NCI-H526 treated with DMSO at 0.1 percent for 48 hours (cell line): Measurements from ENCODE around the gene SLC15A3.
"Not testable (repeated sequence)": the region's sequence is repeated elsewhere in the genome, so short reads cannot be mapped to it uniquely, and the experiment has no call there.

Experiments used
- DNase-seq: peaks from one replicate; lab custom pipeline; 2025; lab: John Stamatoyannopoulos, UW

SLC15A3 gene

GRCh38 chr11:60974726-60975125 is 22.8 kb upstream of the SLC15A3 start:
- DNase-seq, result no peak

GRCh38 chr11:60974316-60974715 is 22.3 kb upstream of the SLC15A3 start:
- DNase-seq, result not testable (repeated sequence)

GRCh38 chr11:60973699-60974098 is 21.7 kb upstream of the SLC15A3 start:
- no peak for DNase-seq

DNA sequence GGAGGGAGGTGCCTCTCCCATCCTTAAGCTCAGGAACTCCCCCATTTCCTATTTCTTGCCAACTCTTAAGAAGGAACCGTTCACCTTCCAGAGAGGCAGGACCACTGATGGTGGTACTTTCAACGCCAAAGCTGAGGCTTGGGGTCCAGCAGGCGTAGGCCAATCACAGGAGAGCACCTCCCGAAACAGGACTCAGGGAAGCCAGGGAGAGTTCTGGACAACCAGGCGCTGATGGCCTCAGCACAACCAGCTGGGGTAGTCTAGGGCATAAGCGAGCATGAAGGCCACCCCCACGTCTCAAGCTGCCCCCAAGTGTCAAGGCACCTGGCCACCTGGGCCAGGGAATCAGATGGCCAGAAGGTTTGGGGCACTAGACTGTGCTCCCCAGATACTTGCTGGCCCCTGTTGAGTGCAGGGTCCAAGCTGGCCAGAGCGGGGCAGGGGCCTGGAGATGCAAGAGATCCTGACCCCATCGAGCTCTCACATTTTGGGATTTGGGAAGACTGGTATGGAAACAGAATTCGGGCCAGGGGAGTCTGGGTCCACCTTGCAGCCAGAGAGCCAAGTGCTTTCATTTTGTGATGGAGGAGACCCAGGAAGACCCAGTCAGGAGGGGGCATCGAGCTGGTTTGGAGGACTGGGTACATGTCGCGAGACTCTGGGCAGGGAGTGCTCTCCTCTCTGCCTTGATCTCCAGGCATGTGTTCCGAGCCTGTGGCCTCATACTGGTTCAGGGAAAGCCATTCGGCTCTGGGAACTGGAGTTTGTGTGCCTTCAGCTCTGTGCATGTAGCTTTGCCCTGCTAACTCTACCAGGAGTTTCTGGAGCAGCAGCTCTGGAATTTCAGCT is 20.4 kb upstream of the SLC15A3 start:
- DNase-seq, result no peak

DNA sequence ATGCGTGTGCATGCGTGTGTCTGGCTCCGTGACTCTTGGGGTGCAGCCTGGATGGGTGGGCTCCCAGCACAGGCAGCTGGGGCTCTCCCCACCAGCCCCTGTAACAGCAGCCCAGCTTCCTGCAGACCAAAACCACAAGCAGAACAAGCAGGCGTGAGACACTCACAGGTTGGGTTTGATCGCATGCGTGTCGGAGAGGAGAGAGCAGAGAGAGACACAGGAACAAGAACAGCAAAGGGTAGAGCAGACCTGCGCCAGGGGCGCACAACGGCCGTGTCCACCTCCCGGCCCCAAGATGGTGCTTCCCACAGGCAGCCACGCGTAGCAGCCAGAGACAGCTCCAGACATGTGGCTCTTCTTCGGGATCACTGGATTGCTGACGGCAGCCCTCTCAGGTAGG is 19.5 kb upstream of the SLC15A3 start, which contains the start of gene CD6:
Gene CD6 (plus strand): TSS at position 161 of the 400 bp plus-strand sequence. CDS start 186 bp downstream, at position 347.
- DNase-seq, result no peak

DNA sequence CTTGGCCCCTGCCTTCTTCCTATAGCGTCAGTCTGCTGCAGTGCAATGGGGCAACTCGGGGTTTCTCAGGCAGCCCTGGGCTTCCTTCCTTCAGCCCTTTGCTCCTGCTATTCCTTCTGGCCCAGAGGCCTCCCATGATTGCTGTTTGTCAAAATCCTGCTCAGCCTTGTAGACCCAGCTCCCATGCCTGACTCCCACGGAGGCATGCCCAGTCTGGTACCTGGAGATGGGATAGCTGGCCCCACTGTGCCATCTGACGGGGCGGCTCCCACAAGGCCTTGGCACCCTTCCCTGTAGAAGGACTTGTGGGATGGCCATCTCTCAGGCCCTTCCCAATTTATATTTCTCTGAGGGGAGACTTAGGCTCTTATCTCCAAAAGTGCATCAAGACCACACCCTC is 18.9 kb upstream of the SLC15A3 start:
- no peak for DNase-seq

DNA sequence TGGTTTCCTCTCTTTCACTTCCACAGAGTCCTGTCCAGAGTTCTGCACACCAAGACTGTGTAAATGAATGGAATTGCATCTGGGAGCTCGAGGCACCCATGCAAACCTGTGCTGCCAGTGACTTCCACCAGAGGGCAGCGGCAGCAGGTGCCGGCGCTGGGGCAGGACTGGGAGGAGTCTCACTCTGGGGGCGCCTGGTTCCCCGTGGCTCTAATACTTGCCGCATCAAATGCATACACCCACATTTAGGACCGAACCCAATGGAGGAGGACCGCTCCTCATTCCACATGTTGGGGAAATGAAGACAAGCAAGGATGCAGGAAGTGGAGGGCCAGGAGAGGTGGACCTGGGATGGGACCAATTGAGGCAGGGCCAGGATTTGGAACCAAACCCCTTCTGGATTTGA is 18.4 kb upstream of the SLC15A3 start:
- DNase-seq, result no peak

GRCh38 chr11:60968223-60968622 is 16.2 kb upstream of the SLC15A3 start:
- DNase-seq, result no peak

DNA sequence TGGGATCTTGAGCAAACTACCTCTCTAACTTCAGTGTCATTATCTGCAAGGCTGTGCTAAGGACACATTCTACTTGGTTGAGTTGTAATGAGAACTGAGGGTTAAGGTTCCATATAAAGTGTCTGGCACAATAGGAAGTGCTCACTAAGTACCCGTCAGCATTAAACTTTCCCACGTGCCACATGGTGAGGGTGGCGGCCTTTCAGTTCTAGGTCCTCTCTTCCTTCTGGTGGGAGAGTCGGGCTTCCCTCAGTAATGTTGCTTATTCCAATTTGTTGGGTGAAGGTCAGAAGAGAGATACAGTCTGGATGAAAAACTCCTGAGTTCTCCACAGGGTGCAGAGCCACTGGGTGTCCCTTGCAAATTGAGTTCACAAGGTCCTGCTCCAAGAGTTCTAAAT is 14.9 kb upstream of the SLC15A3 start:
- DNase-seq, result no peak

GRCh38 chr11:60964801-60965200 is 12.8 kb upstream of the SLC15A3 start:
- no peak for DNase-seq

- DNase-seq, result no peak
These were observed 8.4 kb upstream of the SLC15A3 start for GRCh38 chr11:60960405-60960804.

DNA sequence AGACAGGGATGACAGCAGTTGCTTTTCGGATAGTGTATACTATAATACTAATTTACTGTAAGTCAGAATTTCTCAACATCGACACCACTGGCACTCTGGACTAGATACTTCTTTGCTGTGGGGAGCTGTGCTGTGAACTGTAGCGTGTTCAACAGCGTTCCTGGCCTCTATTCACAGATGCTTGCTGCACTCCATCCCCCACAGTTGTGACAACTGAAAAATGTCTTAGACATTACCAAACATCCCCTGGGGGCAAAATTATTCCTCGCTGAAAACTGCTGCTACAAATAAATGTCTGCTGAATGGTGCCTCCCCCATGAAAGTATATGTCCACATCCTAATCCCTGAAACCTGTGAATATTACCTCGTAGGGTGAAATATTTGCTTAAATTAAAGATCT is 7.5 kb upstream of the SLC15A3 start:
- no peak for DNase-seq

GRCh38 chr11:60957188-60957587 is 5.2 kb upstream of the SLC15A3 start:
- DNase-seq, result no peak

- no peak for DNase-seq
These were observed 3.6 kb upstream of the SLC15A3 start for GRCh38 chr11:60955571-60955970.

GRCh38 chr11:60954421-60954820 is 2.4 kb upstream of the SLC15A3 start:
- DNase-seq, result no peak

- DNase-seq, result no peak
These were observed 1.8 kb upstream of the SLC15A3 start for GRCh38 chr11:60953781-60954180.

DNA sequence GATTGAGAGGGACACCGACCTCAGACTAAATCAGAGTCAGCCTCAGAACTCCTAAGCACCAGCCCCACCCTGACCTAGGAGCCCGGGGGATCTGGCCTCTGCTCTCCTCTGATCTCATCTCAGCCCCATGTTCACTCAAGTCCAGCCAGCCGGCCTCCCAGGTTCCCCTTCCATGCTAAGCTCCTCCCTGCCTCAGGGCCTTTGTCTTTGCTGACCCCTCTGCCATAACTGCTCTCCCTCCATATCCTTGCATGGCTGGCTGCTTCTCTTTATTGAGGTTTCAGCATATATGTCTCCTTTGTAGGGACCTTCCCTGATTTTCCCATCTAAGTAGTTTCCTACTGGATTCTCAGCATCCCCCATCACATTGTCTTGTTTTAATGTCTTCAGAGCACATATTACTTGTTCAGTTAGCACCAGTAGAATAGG is 780 bp upstream of the SLC15A3 start:
- no peak for DNase-seq

- no peak for DNase-seq
These were observed 421 bp downstream of the SLC15A3 start for GRCh38 chr11:60951606-60951903.

GRCh38 chr11:60950933-60951605 is 907 bp downstream of the SLC15A3 start:
- DNase-seq, result no peak

DNA sequence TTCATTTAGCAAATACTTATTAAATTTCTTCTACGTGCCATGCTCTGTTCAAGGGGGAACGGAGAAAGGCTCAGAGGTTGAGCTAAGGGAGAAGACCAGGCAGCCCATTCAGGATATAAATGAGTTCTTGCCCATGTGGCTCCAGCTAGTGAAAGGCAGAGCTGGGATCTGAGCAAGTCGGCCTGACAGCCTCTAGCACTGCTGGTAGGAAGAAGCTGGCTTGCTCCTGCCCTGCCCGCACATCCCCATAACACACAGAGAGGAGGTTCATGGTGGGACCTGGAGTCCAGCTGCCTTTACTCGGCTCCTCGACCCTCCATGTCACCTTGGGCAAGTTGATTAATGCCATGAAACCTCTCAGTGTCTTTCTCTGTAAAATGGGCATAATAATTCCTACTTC is 2.0 kb downstream of the SLC15A3 start:
- DNase-seq, result no peak

- DNase-seq, result no peak
These were observed 3.7 kb downstream of the SLC15A3 start for GRCh38 chr11:60948250-60948649.

DNA sequence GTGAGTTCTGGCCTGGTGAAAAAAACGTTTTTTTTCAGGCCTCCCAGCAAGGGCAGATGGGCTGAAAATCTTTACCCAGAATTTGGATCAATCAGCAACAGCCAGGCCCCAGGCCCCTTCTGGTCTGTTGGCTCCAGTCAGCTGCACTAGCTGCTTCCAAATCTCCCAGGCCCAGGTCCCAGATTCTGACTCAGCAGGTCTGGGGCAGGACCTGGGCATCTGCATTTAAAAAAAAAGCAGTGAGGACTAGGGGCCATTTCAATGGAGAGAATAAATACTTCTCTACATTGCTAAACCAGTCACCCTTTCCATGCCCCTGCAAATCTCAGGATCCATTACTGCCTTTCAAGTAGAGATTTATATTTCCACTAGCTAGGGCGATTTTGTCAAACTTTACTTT is 4.3 kb downstream of the SLC15A3 start:
- no peak for DNase-seq

DNA sequence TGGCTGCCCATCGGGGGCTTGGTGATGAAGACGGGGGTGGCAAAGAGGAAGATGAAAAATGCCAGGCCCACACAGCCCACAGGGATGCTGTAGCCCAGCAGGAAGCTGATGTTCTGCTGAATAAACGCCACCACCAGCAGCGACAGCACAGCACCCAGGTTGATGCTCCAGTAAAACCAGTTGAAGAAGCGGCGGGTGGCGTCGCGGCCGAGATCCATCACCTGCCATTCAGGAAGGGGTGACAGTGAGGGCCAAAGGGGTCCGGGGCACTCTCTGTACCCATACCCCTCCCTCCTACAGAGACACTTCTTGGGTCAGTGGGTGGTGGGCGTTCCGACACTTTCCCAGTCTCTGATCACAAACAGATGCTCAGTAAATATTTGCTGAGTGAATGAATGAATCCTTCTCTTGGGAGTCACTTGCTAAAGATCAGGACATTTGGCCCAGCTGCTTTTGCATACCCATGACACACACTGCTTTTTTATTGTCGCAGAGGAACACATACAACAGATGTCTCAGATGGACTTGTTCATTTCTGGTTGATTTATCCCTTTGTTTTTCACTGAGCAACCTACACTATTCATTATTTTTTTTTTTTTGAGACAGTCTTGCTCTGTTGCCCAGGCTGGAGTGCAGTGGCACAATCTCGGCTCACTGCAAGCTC is 5.2 kb downstream of the SLC15A3 start:
- no peak for DNase-seq
